Measurements from ENCODE around the gene SEC63. TPM values are rescaled to one million over a fixed set of nuclear protein-coding genes. Genes with fewer than 3 reads are reported as not detected.

Gene SEC63
- total and polyA plus RNA-seq, 4 donors: 20.7 to 69.4 (median 27.4) TPM

DNA sequence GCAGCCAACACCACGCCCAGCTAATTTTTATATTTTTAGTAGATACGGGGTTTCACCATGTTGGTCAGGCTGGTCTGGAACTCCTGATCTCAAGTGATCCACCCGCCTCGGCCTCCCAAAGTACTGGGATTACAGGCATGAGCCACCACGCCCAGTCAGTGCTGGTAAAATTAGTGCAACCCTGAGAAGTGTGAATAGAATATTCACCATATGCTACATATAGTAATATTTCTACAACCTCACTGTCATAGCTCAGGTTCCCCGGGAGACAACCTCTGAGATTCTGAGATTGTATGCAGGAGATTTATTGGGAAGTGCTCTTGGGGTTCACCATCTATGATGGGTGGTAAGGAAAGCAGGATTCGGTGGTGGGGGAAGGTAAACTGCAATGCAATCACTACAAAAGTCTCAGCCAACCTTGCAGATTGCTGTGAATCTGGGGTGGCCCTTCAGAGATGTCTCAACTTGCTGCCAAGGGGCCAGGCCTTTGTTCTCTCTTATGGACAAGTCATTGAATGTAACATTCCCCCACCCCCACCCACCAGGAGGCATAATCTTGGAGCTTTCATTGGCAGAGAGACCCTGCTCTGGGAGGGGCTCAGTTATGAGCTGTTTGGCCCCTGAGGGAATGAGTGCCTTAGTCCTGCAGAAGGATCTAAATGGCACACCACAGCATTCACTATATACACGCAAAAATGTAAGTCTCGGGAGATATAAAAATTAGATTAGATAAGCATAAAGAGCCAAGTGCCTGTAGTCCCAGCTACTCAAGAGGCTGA lies 34.0 kb upstream of the SEC63 start:
- Histone ChIP-seq H3K27me3 (ENCODE audit: control insufficient read depth in 4 of 4, insufficient read depth in 4 of 4, low read length in 3 of 4) (no peaks in the 10 kb centered on the region), H3K36me3 (ENCODE audit: control insufficient read depth in 4 of 4, insufficient read depth in 3 of 4, low read depth in 1 of 4, low read length in 3 of 4) (no peaks in the 10 kb centered on the region), H3K4me3 (ENCODE audit: low read depth in 1 of 3, low read length in 3 of 3) (no peak overlapping the region), H3K9ac (ENCODE audit: low read depth in 1 of 2, low read length in 2 of 2) (no peak overlapping the region), H3K9me3 (ENCODE audit: control insufficient read depth in 4 of 4, low read length in 3 of 4) (no peaks in the 10 kb centered on the region), H3K27ac (ENCODE audit: low read depth in 1 of 2, low read length in 2 of 2) (no peak overlapping the region), H3K4me1 (ENCODE audit: control insufficient read depth in 4 of 4, insufficient read depth in 4 of 4, low read length in 3 of 4) (no peaks in the 10 kb centered on the region)
- no peak for TF ChIP-seq CTCF (IDR thresholded peaks at IDR 0.05; ENCODE audit: low read depth, low read length, missing input control)
- no peak for TF ChIP-seq JUND (IDR thresholded peaks at IDR 0.05)
- TF ChIP-seq, protein P1, sequence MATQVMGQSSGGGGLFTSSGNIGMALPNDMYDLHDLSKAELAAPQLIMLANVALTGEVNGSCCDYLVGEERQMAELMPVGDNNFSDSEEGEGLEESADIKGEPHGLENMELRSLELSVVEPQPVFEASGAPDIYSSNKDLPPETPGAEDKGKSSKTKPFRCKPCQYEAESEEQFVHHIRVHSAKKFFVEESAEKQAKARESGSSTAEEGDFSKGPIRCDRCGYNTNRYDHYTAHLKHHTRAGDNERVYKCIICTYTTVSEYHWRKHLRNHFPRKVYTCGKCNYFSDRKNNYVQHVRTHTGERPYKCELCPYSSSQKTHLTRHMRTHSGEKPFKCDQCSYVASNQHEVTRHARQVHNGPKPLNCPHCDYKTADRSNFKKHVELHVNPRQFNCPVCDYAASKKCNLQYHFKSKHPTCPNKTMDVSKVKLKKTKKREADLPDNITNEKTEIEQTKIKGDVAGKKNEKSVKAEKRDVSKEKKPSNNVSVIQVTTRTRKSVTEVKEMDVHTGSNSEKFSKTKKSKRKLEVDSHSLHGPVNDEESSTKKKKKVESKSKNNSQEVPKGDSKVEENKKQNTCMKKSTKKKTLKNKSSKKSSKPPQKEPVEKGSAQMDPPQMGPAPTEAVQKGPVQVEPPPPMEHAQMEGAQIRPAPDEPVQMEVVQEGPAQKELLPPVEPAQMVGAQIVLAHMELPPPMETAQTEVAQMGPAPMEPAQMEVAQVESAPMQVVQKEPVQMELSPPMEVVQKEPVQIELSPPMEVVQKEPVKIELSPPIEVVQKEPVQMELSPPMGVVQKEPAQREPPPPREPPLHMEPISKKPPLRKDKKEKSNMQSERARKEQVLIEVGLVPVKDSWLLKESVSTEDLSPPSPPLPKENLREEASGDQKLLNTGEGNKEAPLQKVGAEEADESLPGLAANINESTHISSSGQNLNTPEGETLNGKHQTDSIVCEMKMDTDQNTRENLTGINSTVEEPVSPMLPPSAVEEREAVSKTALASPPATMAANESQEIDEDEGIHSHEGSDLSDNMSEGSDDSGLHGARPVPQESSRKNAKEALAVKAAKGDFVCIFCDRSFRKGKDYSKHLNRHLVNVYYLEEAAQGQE (IDR thresholded peaks at IDR 0.05): no peak
- TF ChIP-seq HNF4A (conservative IDR thresholded peaks at IDR 0.05): no peak
- no peak for TF ChIP-seq FOXA1 (IDR thresholded peaks at IDR 0.05)
- TF ChIP-seq, protein P2, sequence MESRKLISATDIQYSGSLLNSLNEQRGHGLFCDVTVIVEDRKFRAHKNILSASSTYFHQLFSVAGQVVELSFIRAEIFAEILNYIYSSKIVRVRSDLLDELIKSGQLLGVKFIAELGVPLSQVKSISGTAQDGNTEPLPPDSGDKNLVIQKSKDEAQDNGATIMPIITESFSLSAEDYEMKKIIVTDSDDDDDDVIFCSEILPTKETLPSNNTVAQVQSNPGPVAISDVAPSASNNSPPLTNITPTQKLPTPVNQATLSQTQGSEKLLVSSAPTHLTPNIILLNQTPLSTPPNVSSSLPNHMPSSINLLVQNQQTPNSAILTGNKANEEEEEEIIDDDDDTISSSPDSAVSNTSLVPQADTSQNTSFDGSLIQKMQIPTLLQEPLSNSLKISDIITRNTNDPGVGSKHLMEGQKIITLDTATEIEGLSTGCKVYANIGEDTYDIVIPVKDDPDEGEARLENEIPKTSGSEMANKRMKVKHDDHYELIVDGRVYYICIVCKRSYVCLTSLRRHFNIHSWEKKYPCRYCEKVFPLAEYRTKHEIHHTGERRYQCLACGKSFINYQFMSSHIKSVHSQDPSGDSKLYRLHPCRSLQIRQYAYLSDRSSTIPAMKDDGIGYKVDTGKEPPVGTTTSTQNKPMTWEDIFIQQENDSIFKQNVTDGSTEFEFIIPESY (IDR thresholded peaks at IDR 0.05): no peak
- no peak for TF ChIP-seq GABPA (IDR thresholded peaks at IDR 0.05 in 1 of 2, conservative IDR thresholded peaks at IDR 0.05 in 1 of 2)
- no peak for TF ChIP-seq TAF1 (conservative IDR thresholded peaks at IDR 0.05)
- no peak for TF ChIP-seq EGR1 (IDR thresholded peaks at IDR 0.05; ENCODE audit: low read depth in 2 of 2)
- TF ChIP-seq SP1 (IDR thresholded peaks at IDR 0.05): no peak
- no peak for TF ChIP-seq FOXA2 (IDR thresholded peaks at IDR 0.05)
- no peak for TF ChIP-seq RXRA (IDR thresholded peaks at IDR 0.05)
- TF ChIP-seq ATF3 (IDR thresholded peaks at IDR 0.05): no peak
- no peak for TF ChIP-seq RAD21 (IDR thresholded peaks at IDR 0.05)
- no peak for TF ChIP-seq YY1 (IDR thresholded peaks at IDR 0.05)
- no peak for TF ChIP-seq HNF4G (IDR thresholded peaks at IDR 0.05)
- no peak for TF ChIP-seq MAX (IDR thresholded peaks at IDR 0.05)
- DNase-seq (ENCODE audit: low spot score): no peak
- WGBS: 92% methylated on average over 9 of the region's 9 CpGs

Data from liver (tissue), 9 donors.